ENCODE results near the gene ATOX1.

ATOX1 gene

GRCh38 chr5:151770383-151771258, 12.2 kb upstream of the ATOX1 start:
- peak in 57 of 58 donors; percentile 30 to 83 (median 72) for DNase-seq

GRCh38 chr5:151766975-151767374, 8.5 kb upstream of the ATOX1 start:
- no peak for DNase-seq

GRCh38 chr5:151764801-151765200, 6.4 kb upstream of the ATOX1 start:
- DNase-seq = no peak

- peak in 13 of 58 donors; percentile 22 to 66 (median 44) for DNase-seq
Observed at GRCh38 chr5:151758141-151758429, 346 bp downstream of the ATOX1 start.

- DNase-seq = peak in 8 of 58 donors; percentile 23 to 51 (median 42)
Observed at GRCh38 chr5:151757233-151758140, 944 bp downstream of the ATOX1 start.

- no peak for DNase-seq
Observed at GRCh38 chr5:151755383-151755782, 3.0 kb downstream of the ATOX1 start.

GRCh38 chr5:151751593-151751992, 6.8 kb downstream of the ATOX1 start:
- no peak for DNase-seq

- no peak for DNase-seq
Observed at GRCh38 chr5:151751091-151751490, 7.3 kb downstream of the ATOX1 start.

- no peak for DNase-seq
Observed at GRCh38 chr5:151750121-151750520, 8.3 kb downstream of the ATOX1 start.

- peak in 54 of 58 donors; percentile 10 to 94 (median 68) for DNase-seq
Observed at GRCh38 chr5:151745071-151745705, 13.2 kb downstream of the ATOX1 start.

GRCh38 chr5:151743530-151743929, 14.9 kb downstream of the ATOX1 start:
- DNase-seq = peak in 1 of 58 donors; percentile 28

GRCh38 chr5:151742870-151743294, 15.5 kb downstream of the ATOX1 start:
- DNase-seq = peak in 44 of 58 donors; percentile 6 to 61 (median 36)

- DNase-seq = no peak
Observed at GRCh38 chr5:151741678-151742423, 16.6 kb downstream of the ATOX1 start.

GRCh38 chr5:151740958-151741373, 17.5 kb downstream of the ATOX1 start:
- DNase-seq = no peak

- DNase-seq = peak in 40 of 58 donors; percentile 3 to 73 (median 27)
Observed at GRCh38 chr5:151740336-151740942, 18.0 kb downstream of the ATOX1 start.

- no peak for DNase-seq
Observed at GRCh38 chr5:151739939-151740335, 18.5 kb downstream of the ATOX1 start.

- DNase-seq = no peak
Observed at GRCh38 chr5:151739395-151739794, 19.0 kb downstream of the ATOX1 start.

GRCh38 chr5:151738125-151738848, 20.1 kb downstream of the ATOX1 start:
- no peak for DNase-seq

GRCh38 chr5:151737431-151737830, 21.0 kb downstream of the ATOX1 start:
- no peak for DNase-seq

GRCh38 chr5:151735646-151736045, 22.8 kb downstream of the ATOX1 start:
- no peak for DNase-seq

Data from anterior cingulate cortex (tissue), 58 donors.